GM23248 (cell line): Measurements from ENCODE around the gene PLA2G7. TPM values are rescaled to one million over a fixed set of nuclear protein-coding genes. Genes with fewer than 3 reads are reported as not detected.

Source experiments
- DNase-seq: peaks from one replicate; pipeline ENCODE4 v3.0.0-alpha.2; 2015
- H2AFZ ChIP-seq: fragments of 200-600 bp; sonication (generic); 2 replicates; pipeline ENCODE4 v1.6.1; 2016; ENCODE audit warnings: antibody characterized with exemption
- H3F3A ChIP-seq: fragments of 200-600 bp; sonication (generic); 2 replicates; pipeline ENCODE4 v1.6.1; 2016; ENCODE audit warnings: mild to moderate bottlenecking, antibody characterized with exemption, mixed run types; ENCODE audit not compliant: insufficient read depth
- H3K27ac ChIP-seq: fragments of 200-600 bp; sonication (generic); 2 replicates; pipeline ENCODE4 v1.5.1; 2016; ENCODE audit warnings: mild to moderate bottlenecking
- H3K27me3 ChIP-seq: fragments of 200-600 bp; sonication (generic); replicated peaks from 2 replicates; pipeline ENCODE4 v1.6.1; 2016; ENCODE audit warnings: mild to moderate bottlenecking; ENCODE audit not compliant: insufficient read depth
- H3K36me3 ChIP-seq: fragments of 200-600 bp; sonication (generic); 2 replicates; pipeline ENCODE4 v1.6.1; 2016; ENCODE audit warnings: low read depth, mild to moderate bottlenecking
- H3K4me1 ChIP-seq: fragments of 200-600 bp; sonication (generic); 2 replicates; pipeline ENCODE4 v1.6.1; 2016; ENCODE audit warnings: mild to moderate bottlenecking; ENCODE audit not compliant: insufficient read depth
- H3K4me2 ChIP-seq: fragments of 200-600 bp; sonication (generic); one replicate; pipeline ENCODE4 v1.6.1; 2016; ENCODE audit warnings: mild to moderate bottlenecking; ENCODE audit not compliant: unreplicated experiment
- H3K4me3 ChIP-seq: fragments of 200-600 bp; sonication (generic); 2 replicates; pipeline ENCODE4 v1.5.1; 2016; ENCODE audit warnings: mild to moderate bottlenecking
- H3K79me2 ChIP-seq: fragments of 200-600 bp; sonication (generic); 2 replicates; pipeline ENCODE4 v1.6.1; 2016; ENCODE audit warnings: mild to moderate bottlenecking; ENCODE audit not compliant: insufficient read depth
- H3K9ac ChIP-seq: fragments of 200-600 bp; sonication (generic); 2 replicates; pipeline ENCODE4 v1.6.1; 2016; ENCODE audit warnings: mild to moderate bottlenecking
- H3K9me2 ChIP-seq: fragments of 200-600 bp; sonication (generic); 2 replicates; pipeline ENCODE4 v1.6.1; 2016; ENCODE audit warnings: mixed run types, mild to moderate bottlenecking, moderate library complexity; ENCODE audit not compliant: insufficient read depth
- H3K9me3 ChIP-seq: fragments of 200-600 bp; sonication (generic); one replicate; pipeline ENCODE4 v1.6.1; 2017; ENCODE audit warnings: low read depth
- H4K20me1 ChIP-seq: fragments of 200-600 bp; sonication (generic); 2 replicates; pipeline ENCODE4 v1.6.0; 2016; ENCODE audit not compliant: insufficient read depth
- EZH2 ChIP-seq: fragments of 200-600 bp; sonication (generic); IDR thresholded peaks from 2 replicates; pipeline ENCODE4 v1.6.1; 2018; ENCODE audit warnings: antibody characterized with exemption, mild to moderate bottlenecking; ENCODE audit not compliant: insufficient read depth, poor library complexity, severe bottlenecking
- EZH2phosphoT487 ChIP-seq: fragments of 200-600 bp; sonication (generic); IDR thresholded peaks from 2 replicates; pipeline ENCODE4 v1.6.1; 2018; ENCODE audit warnings: antibody characterized with exemption, moderate library complexity, mild to moderate bottlenecking, low read depth; ENCODE audit not compliant: insufficient read depth
- WGBS, 2 experiments: methylation state at CpG; one replicate each; pipeline ENCODE4 v1.1.6; 2015 to 2017; ENCODE audit warnings: low lambda C conversion rate in 2 of 2, low coverage in 1 of 2; ENCODE audit errors: missing lambda C conversion rate in 2 of 2; 5-methylcytosine and 5-hydroxymethylcytosine counted together
- in situ Hi-C: fragments of 300-500 bp; cut with MboI; formaldehyde crosslinking; loops from 2 replicates; pipeline ENCODE4 v1.15.0; 2020
- polyA plus RNA-seq: library from polyadenylated mRNA; unstranded; fragments of >200 nt; fragmentation: Nextera tagmentation; extraction: Ambion mirVana; gene quantifications from 2 replicates; pipeline ENCODE4 v1.2.1, GENCODE V29; 2016
- total RNA-seq: library from RNA; depleted of rRNA; stranded (reverse); fragments of >200 nt; shearing (Covaris generic); gene quantifications from 2 replicates; pipeline ENCODE4 v1.2.3, GENCODE V29; 2014; rRNA removed

The PLA2G7 gene
- total and polyA plus RNA-seq, 2 experiments from 2014 or later = not detected

DNA sequence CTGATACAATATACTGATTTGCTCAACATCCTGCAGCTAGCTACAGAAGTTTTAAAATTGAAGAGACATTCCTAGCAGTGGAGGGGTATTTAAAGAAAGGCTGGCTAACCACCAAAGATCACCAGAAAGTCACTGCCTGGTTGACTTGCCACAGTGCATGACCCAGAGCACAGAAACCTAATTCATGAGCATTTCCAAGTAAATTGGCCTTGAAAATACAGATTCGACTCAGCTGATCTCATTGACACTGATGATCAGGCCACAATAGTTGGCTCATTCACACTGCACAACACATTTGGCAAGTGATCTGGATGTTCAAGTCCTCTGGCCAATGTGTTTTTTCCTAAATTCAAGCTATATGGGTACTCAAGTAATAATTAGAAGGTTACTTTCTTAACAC is 60.8 kb downstream of the PLA2G7 start:
- no peaks in the 10 kb centered on the region for H3K9me2 ChIP-seq
- 78 to 92% methylated on average over 1 of the region's 1 CpG for WGBS, 2 experiments
- DNase-seq = no peak
- no peak overlapping the region for H2AFZ ChIP-seq
- no peaks in the 10 kb centered on the region for H4K20me1 ChIP-seq
- in situ Hi-C loops = no loop called here
- no peaks in the 10 kb centered on the region for H3K27me3 ChIP-seq
- H3K27ac ChIP-seq = no peak overlapping the region
- no peaks in the 10 kb centered on the region for H3K79me2 ChIP-seq
- no peaks in the 10 kb centered on the region for H3K4me1 ChIP-seq
- no peaks in the 10 kb centered on the region for H3K9me3 ChIP-seq
- no peak overlapping the region for H3K4me3 ChIP-seq
- no peaks in the 10 kb centered on the region for H3F3A ChIP-seq
- H3K9ac ChIP-seq = no peak overlapping the region
- no peak overlapping the region for H3K4me2 ChIP-seq
- TF ChIP-seq EZH2 (no peak), EZH2phosphoT487 (no peak)
- no peaks in the 10 kb centered on the region for H3K36me3 ChIP-seq

DNA sequence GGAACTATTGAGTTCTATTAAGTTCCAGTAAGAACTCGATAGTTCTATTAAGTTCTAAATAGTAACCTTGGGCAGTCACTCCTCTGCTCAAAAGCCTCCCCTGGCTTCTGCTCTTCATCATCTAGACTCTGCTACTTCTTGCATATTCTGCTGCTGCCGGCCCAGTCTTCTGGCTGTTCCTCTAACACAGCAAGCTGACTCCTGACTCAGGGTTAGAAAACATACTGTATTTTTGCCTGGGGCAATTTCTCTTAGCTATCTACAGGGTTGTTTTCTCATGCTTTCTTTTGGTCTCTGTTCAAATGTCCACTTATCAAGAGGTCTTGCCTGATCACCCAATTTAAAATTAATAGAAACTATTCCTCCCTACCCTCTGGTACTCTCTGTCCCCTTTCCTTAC is 67.8 kb downstream of the PLA2G7 start:
- WGBS, 2 experiments = 96% methylated on average over 2 of the region's 2 CpGs
- no peaks in the 10 kb centered on the region for H3K9me2 ChIP-seq
- no peaks in the 10 kb centered on the region for H3F3A ChIP-seq
- no peak overlapping the region for H3K27ac ChIP-seq
- H3K27me3 ChIP-seq = no peaks in the 10 kb centered on the region
- H4K20me1 ChIP-seq = no peaks in the 10 kb centered on the region
- no peak overlapping the region for H3K9ac ChIP-seq
- H3K36me3 ChIP-seq = no peaks in the 10 kb centered on the region
- H3K4me1 ChIP-seq = no peaks in the 10 kb centered on the region
- in situ Hi-C loops = no loop called here
- TF ChIP-seq EZH2 (no peak), EZH2phosphoT487 (no peak)
- no peaks in the 10 kb centered on the region for H3K79me2 ChIP-seq
- no peaks in the 10 kb centered on the region for H3K9me3 ChIP-seq
- DNase-seq = no peak
- H2AFZ ChIP-seq = no peak overlapping the region
- no peak overlapping the region for H3K4me2 ChIP-seq
- H3K4me3 ChIP-seq = no peak overlapping the region

DNA sequence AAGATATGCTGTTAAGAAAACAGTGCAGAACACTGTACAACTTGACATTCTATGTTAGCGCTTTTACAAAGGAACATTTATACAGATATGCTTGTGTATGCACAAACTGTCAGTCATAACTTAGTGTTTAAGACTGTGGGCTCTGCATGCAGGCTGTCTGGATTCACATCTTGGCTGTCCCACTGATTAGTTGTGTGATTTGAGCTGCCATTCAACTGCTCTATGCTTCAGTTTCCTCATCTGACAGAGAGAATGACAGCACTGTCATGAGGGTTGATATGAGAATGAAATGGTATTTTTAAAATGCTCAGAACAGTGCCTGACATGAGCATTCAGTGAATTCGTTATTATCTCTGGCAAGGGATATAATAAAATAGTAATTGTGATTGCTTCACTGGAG is 73.7 kb downstream of the PLA2G7 start:
- no peak for DNase-seq
- no peaks in the 10 kb centered on the region for H3K9me3 ChIP-seq
- H3K27me3 ChIP-seq = no peaks in the 10 kb centered on the region
- 90 to 92% methylated on average over 2 of the region's 2 CpGs for WGBS, 2 experiments
- no peak overlapping the region for H3K9ac ChIP-seq
- H3K4me2 ChIP-seq = no peak overlapping the region
- no peak overlapping the region for H3K4me3 ChIP-seq
- no peaks in the 10 kb centered on the region for H3F3A ChIP-seq
- in situ Hi-C loops = no loop called here
- no peak for TF ChIP-seq EZH2
- no peak for TF ChIP-seq EZH2phosphoT487
- H2AFZ ChIP-seq = no peak overlapping the region
- H3K9me2 ChIP-seq = no peaks in the 10 kb centered on the region
- no peaks in the 10 kb centered on the region for H3K36me3 ChIP-seq
- H3K27ac ChIP-seq = no peak overlapping the region
- H3K4me1 ChIP-seq = no peaks in the 10 kb centered on the region
- H4K20me1 ChIP-seq = no peaks in the 10 kb centered on the region
- H3K79me2 ChIP-seq = no peaks in the 10 kb centered on the region

DNA sequence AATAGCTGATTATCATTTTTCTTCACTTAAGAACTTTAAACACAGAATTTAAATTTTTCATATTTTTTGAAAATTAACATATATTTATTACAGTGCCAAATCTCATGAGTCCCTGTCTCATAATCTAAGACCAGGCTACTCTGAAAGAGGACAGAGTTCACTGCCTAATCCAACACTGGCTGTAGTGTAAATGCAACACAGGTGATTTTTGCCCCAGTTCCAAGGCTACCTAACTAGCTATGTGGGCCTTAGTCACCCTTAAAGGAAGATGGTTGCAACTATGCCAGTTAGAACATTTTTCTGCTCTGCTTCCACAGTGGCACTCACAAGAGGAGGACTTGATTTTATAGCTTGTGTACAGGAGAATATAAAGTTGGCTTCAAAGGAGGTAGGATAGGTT is 77.5 kb downstream of the PLA2G7 start:
- H3K36me3 ChIP-seq = no peaks in the 10 kb centered on the region
- TF ChIP-seq EZH2 (no peak), EZH2phosphoT487 (no peak)

DNA sequence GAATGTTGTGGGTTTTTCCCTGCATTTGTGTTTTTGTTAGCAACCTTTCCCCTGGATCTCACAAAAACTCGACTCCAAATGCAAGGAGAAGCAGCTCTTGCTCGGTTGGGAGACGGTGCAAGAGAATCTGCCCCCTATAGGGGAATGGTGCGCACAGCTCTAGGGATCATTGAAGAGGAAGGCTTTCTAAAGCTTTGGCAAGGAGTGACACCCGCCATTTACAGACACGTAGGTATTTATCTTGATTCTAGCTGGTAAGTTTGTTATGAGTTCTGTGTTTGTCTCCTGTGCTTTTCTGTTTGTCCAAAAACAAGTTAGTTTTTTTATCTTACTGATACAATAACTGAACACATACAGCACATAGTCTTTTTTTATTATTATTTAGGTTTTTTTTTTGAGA is 79.4 kb downstream of the PLA2G7 start:
- H3K9me2 ChIP-seq = no peaks in the 10 kb centered on the region
- H3K27me3 ChIP-seq = no peaks in the 10 kb centered on the region
- H3K9ac ChIP-seq = no peak overlapping the region
- no peak for DNase-seq
- no peak for TF ChIP-seq EZH2phosphoT487
- TF ChIP-seq EZH2 = no peak
- no peaks in the 10 kb centered on the region for H3K9me3 ChIP-seq
- H3K79me2 ChIP-seq = no peaks in the 10 kb centered on the region
- no peaks in the 10 kb centered on the region for H3K36me3 ChIP-seq
- H4K20me1 ChIP-seq = no peaks in the 10 kb centered on the region
- in situ Hi-C loops = no loop called here
- H3K4me1 ChIP-seq = peaks cover 12% of the 10 kb centered on the region
- no peak overlapping the region for H3K27ac ChIP-seq
- H2AFZ ChIP-seq = no peak overlapping the region
- no peak overlapping the region for H3K4me2 ChIP-seq
- no peak overlapping the region for H3K4me3 ChIP-seq
- H3F3A ChIP-seq = no peaks in the 10 kb centered on the region
- WGBS, 2 experiments = 88% methylated on average over 6 of the region's 6 CpGs

More for the DNA sequence above, 77.5 kb downstream of the PLA2G7 start:
- no peak overlapping the region for H3K4me3 ChIP-seq
- no peaks in the 10 kb centered on the region for H3K9me3 ChIP-seq
- no peak overlapping the region for H2AFZ ChIP-seq
- in situ Hi-C loops = no loop called here
- H3K27ac ChIP-seq = no peak overlapping the region
- no peaks in the 10 kb centered on the region for H3K27me3 ChIP-seq
- no peaks in the 10 kb centered on the region for H3F3A ChIP-seq
- DNase-seq = no peak
- H4K20me1 ChIP-seq = no peaks in the 10 kb centered on the region
- no peaks in the 10 kb centered on the region for H3K79me2 ChIP-seq
- no peaks in the 10 kb centered on the region for H3K9me2 ChIP-seq
- H3K9ac ChIP-seq = no peak overlapping the region
- H3K4me2 ChIP-seq = no peak overlapping the region
- peaks cover 7% of the 10 kb centered on the region for H3K4me1 ChIP-seq

Other genes with a start within 250 kb of the PLA2G7 start
- 6.5 and 7.6 TPM in 2 replicates for gene RCAN2, start 243.9 kb downstream of the PLA2G7 start, total RNA-seq
- 8.7 and 8.8 TPM in 2 replicates for gene RCAN2, start 243.9 kb downstream of the PLA2G7 start, polyA plus RNA-seq
- gene CYP39A1, start 82.6 kb downstream of the PLA2G7 start, total RNA-seq = 0.38 TPM in 1 of 2 replicates, not detected in the other
- gene CYP39A1, start 82.6 kb downstream of the PLA2G7 start, polyA plus RNA-seq = 0.08 and 0.46 TPM in 2 replicates
- gene SLC25A27, start 82.4 kb downstream of the PLA2G7 start, total RNA-seq = 2.4 and 16.3 TPM in 2 replicates
- gene SLC25A27, start 82.4 kb downstream of the PLA2G7 start, polyA plus RNA-seq = 2.8 and 3.0 TPM in 2 replicates
- gene TDRD6, start 47.5 kb downstream of the PLA2G7 start, total RNA-seq = not detected in 2 replicates
- gene TDRD6, start 47.5 kb downstream of the PLA2G7 start, polyA plus RNA-seq = not detected in 2 replicates
- not detected in 2 replicates for gene ANKRD66, start 11.6 kb upstream of the PLA2G7 start, total RNA-seq
- gene ANKRD66, start 11.6 kb upstream of the PLA2G7 start, polyA plus RNA-seq = not detected in 2 replicates
- not detected in 2 replicates for gene MEP1A, start 58.0 kb upstream of the PLA2G7 start, total RNA-seq
- not detected in 2 replicates for gene MEP1A, start 58.0 kb upstream of the PLA2G7 start, polyA plus RNA-seq
- gene ADGRF5, start 186.6 kb upstream of the PLA2G7 start, total RNA-seq = 0.13 and 0.65 TPM in 2 replicates
- gene ADGRF5, start 186.6 kb upstream of the PLA2G7 start, polyA plus RNA-seq = 0.28 and 0.29 TPM in 2 replicates